ENCODE data around the gene PTDSS2.

Gene PTDSS2

DNA sequence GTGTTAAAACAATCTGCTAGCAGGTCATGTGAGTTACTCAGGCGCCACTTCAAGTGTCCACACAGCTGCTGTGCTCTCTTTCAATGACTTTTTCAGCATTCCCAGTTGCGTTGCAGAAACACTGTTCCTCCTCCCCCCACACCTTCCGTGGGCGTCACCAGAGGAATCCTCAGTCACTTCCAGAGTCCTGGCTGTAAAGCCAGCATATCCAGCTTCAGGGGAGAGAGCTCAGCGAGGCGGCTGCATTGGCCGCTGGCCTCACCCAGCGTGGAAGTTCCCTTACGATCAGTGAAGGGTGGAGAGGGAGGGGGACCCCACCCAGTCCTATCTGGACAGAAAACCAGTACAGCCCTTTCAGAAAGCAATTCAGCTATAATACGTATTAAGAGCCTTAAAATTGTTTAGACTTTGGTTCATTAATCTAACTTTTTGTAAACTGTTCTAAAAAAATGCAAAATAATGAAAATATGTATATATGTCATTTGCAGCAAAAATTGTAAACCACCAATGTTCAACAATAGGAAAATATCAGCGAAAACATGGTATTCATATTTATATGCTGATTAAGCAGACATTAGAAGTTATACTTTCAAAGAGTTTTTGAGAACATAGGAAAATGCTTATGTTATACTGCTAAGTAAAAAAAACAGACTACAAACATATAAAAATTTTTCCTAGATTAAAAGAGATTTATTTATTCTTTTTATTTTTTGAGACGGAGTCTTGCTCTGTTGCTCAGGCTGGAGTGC is 5.5 kb upstream of the PTDSS2 start:
- H3K4me3 ChIP-seq (ENCODE audit: low read depth, low read length) = no peak overlapping the region
- DNase-seq (ENCODE audit: low read depth) = no peak
- TF ChIP-seq POLR2A (IDR thresholded peaks at IDR 0.05; ENCODE audit: extremely low read depth, insufficient read length) = no peak
- no peak for TF ChIP-seq MYC (IDR thresholded peaks at IDR 0.05; ENCODE audit: low read depth, low read length)
- TF ChIP-seq, protein P1, sequence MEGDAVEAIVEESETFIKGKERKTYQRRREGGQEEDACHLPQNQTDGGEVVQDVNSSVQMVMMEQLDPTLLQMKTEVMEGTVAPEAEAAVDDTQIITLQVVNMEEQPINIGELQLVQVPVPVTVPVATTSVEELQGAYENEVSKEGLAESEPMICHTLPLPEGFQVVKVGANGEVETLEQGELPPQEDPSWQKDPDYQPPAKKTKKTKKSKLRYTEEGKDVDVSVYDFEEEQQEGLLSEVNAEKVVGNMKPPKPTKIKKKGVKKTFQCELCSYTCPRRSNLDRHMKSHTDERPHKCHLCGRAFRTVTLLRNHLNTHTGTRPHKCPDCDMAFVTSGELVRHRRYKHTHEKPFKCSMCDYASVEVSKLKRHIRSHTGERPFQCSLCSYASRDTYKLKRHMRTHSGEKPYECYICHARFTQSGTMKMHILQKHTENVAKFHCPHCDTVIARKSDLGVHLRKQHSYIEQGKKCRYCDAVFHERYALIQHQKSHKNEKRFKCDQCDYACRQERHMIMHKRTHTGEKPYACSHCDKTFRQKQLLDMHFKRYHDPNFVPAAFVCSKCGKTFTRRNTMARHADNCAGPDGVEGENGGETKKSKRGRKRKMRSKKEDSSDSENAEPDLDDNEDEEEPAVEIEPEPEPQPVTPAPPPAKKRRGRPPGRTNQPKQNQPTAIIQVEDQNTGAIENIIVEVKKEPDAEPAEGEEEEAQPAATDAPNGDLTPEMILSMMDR (IDR thresholded peaks at IDR 0.05; ENCODE audit: low read depth, low read length) = no peak
- TF ChIP-seq, protein P2, sequence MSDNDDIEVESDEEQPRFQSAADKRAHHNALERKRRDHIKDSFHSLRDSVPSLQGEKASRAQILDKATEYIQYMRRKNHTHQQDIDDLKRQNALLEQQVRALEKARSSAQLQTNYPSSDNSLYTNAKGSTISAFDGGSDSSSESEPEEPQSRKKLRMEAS (IDR thresholded peaks at IDR 0.05; ENCODE audit: low read depth, low read length) = no peak

DNA sequence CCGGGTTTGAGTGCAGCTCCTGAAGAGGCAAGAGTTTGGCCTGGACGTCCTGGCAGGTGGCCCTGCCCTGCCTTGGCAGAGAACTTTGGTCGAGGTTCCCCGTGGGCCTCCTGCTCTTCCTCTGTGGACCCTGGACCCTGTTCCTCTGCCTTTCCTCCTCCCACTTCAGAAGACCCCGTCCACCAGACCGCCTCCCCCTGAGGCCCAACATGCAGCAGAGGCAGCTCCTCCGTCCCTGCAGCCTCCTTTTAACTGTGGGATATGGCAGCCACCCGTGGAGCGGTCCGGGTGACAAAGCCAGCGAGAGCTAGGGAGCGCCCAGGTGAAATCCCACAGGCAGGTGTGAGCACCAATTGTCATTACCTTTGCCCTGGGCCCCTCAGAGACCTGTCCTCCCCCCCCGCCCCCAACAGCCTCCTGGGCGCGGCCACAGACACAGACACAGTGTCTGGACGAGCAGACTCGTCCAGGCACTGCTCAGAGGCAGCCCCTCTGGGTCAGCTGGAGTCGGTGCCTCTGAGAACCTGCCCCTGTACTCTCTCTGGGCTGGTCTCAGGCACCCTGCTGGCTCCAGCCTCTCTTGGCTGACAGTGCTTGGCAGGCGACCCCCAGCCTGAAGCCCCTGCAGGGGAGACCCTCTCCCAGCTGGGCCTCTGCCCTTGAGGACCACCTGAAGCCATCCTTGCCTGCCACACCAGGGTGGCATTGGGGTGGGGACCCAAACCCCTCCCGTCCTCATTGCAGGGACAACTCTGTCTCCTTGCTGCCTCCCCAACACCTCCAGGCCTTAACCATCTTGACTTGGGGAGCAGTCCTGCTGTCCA is 4.1 kb upstream of the PTDSS2 start:
- TF ChIP-seq POLR2A (IDR thresholded peaks at IDR 0.05; ENCODE audit: extremely low read depth, insufficient read length) (no peak), MYC (IDR thresholded peaks at IDR 0.05; ENCODE audit: low read depth, low read length) (no peak)
- TF ChIP-seq, protein P1 (IDR thresholded peaks at IDR 0.05; ENCODE audit: low read depth, low read length) = no peak
- TF ChIP-seq, protein P2 (IDR thresholded peaks at IDR 0.05; ENCODE audit: low read depth, low read length) = no peak
- H3K4me3 ChIP-seq (ENCODE audit: low read depth, low read length) = no peak overlapping the region
- no peak for DNase-seq (ENCODE audit: low read depth)

DNA sequence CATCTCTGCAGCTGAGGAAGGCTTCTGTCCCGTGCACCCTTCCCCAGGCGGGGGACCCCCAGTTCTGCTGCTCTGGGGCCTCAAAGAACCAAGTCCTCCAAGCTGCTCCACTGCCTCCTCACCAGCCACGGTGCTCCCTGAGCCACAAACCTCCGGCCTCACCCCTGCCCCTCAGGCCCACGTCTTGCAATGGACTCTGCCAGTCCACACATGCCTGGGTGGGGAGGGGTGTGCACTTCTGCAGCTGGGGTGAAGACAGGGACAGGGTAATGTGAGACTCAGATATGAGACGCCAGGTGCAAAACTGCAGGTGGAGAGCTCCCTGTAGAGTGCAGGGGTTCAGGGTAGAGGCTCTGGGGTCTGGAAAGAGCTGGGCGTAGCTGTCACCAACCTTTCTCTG is 3.2 kb upstream of the PTDSS2 start:
- TF ChIP-seq, protein P2 (IDR thresholded peaks at IDR 0.05; ENCODE audit: low read depth, low read length) = no peak
- TF ChIP-seq MYC (IDR thresholded peaks at IDR 0.05; ENCODE audit: low read depth, low read length) (no peak), POLR2A (IDR thresholded peaks at IDR 0.05; ENCODE audit: extremely low read depth, insufficient read length) (no peak)
- TF ChIP-seq, protein P1 (IDR thresholded peaks at IDR 0.05; ENCODE audit: low read depth, low read length) = no peak

DNA sequence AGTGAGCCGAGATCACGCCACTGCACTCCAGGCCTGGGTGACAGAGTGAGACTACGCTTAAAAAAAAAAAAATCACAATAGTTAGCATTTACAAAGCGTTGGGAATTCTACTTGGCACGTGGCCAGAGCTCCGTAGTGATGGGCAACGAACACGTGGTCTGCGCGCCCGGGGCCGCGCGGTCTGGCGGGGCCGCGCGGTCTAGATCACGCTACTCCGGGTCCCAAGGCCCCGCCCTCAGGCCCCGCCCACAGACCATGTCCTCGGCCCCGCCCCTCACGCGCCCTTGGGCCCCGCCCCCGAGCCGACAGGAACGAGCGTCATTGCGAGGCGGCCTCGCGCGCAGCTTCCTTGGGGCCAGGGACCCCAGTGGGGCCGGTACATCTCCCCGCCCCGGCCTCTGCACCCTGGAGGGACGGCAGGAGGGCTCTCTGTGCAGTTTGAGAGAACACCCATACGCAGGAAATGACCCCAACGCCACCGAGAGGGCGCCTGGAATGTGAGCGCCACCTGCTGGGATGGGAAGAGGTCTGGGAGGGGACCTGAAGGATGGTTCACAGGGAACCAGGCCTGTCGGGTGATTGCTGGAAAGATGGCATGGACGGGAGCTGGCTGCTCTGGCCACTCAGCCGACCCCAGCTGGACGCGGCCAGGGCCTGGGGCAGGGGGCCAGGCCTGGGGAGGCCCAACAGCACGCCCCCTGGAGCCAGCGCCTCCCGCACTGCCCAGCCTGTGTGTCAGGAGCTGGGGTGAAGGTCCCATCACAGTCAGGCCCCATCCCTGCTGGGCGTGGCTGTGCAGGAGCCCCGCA is 2.0 kb upstream of the PTDSS2 start:
- TF ChIP-seq MYC (IDR thresholded peaks at IDR 0.05; ENCODE audit: low read depth, low read length) = peak; percentile 97
- TF ChIP-seq, protein P2 (IDR thresholded peaks at IDR 0.05; ENCODE audit: low read depth, low read length) = peak; percentile 99
- TF ChIP-seq, protein P1 (IDR thresholded peaks at IDR 0.05; ENCODE audit: low read depth, low read length) = peak; percentile 74
- peak; percentile 70 for TF ChIP-seq POLR2A (IDR thresholded peaks at IDR 0.05; ENCODE audit: extremely low read depth, insufficient read length)
- H3K4me3 ChIP-seq (ENCODE audit: low read depth, low read length) = peak overlapping the region; percentile 40
- DNase-seq (ENCODE audit: low read depth) = peak; percentile 96

More for the DNA sequence above, 3.2 kb upstream of the PTDSS2 start:
- no peak for DNase-seq (ENCODE audit: low read depth)
- H3K4me3 ChIP-seq (ENCODE audit: low read depth, low read length) = no peak overlapping the region

DNA sequence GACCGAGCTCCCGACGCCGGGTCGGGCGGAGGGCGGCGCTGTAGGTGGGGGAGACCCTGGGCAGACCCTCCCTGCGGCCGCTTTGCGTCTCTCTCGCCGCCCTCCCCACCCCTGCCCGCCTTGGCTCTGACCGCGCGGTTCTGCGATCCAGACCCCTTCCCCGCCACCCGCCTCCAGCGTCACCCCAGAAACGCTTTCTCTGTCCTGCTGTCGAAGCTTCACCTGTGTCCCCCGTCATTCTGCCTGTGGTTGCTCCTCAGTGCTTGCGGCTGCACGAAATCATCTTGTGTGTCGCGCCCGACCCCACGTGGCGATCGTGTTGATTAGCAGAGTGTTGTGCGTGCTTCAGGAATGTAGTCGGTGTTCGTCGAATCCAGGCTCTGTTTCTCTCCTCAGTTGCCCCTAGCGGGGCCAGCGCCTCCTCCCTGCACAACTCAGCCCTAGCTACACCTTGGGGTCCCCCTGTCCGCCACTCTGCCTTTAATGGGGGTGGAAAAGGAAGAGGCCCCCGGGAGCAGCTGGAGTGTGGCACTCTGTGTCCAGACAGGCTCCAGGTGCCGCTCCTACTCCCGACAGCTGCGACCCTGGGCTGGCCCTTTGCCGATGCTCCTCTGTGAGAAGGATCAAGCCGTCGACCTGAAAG is 851 bp downstream of the PTDSS2 start:
- TF ChIP-seq MYC (IDR thresholded peaks at IDR 0.05; ENCODE audit: low read depth, low read length) = peak; percentile 71
- no peak for TF ChIP-seq POLR2A (IDR thresholded peaks at IDR 0.05; ENCODE audit: extremely low read depth, insufficient read length)
- TF ChIP-seq, protein P2 (IDR thresholded peaks at IDR 0.05; ENCODE audit: low read depth, low read length) = peak; percentile 92
- TF ChIP-seq, protein P1 (IDR thresholded peaks at IDR 0.05; ENCODE audit: low read depth, low read length) = peak; percentile 26
- DNase-seq (ENCODE audit: low read depth) = peak; percentile 81

More for the DNA sequence above, 851 bp downstream of the PTDSS2 start:
- H3K4me3 ChIP-seq (ENCODE audit: low read depth, low read length) = peak overlapping the region; percentile 72

All from NB4 (cell line).